ENCODE results near the gene BCAR1. TPM values are rescaled to one million over a fixed set of nuclear protein-coding genes. Genes with fewer than 3 reads are reported as not detected.
"Not testable (repeated sequence)": the region's sequence is repeated elsewhere in the genome, so short reads cannot be mapped to it uniquely, and the experiment has no call there.

Gene BCAR1
- total and polyA plus RNA-seq, 8 donors: 30.1 to 66.7 (median 48.9) TPM

DNA sequence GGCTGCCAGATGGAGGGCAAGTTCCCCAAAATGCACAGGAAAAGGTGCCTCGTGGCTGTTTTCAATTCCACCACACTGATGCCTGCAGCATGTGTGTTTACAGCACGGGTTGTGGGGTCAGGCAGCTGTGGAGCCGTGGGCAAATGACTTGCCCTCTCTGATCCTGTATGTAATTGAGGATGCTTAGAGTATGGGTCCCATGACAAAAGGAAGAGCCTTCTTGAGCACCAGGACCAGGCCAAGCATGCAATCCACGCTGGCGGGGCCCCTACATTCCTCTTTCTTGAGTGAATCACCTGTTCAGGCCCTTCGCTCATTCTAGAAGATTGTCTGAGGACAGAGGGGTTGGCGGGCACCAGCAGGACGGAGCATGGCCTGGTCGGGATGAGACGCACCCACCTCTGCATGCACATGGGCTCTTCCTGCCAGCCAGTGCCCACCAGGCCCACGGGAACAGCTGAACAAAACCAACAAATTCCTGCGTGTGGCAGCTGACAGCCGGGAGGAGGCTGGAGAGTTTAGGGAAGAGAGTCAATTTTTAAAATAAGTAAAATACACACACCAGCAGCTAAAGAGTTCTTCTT is 43.1 kb downstream of the BCAR1 start:
- 75 to 82% methylated on average over 13 of the region's 13 CpGs for WGBS, 2 donors
- Histone ChIP-seq H3K27ac (peak overlapping the region in 3 of 4 donors; percentile 8 to 98 (median 91)), H3K4me1 (peaks cover 5 to 15% (median 7%) of the 10 kb centered on the region in 3 donors), H3K9me3 (no peaks in the 10 kb centered on the region), H3K27me3 (no peaks in the 10 kb centered on the region), H3K36me3 (peaks cover 0 to 9% (median 0%) of the 10 kb centered on the region in 3 donors), H3K4me3 (no peak overlapping the region)
- ATAC-seq: no peak
- peak in 3 of 6 donors; percentile 12 to 43 (median 39) for DNase-seq
- intact Hi-C loops (cut with DNase I): no loop called here
- TF ChIP-seq CTCF (IDR thresholded peaks at IDR 0.05): no peak
- FAIRE-seq: no peak

- peak overlapping the region; percentile 85 to 98 (median 92) for H3K27ac ChIP-seq
- ATAC-seq: peak in 2 of 4 donors; percentile 1 to 4
- H3K4me1 ChIP-seq: peaks cover 5 to 15% (median 7%) of the 10 kb centered on the region in 3 donors
- FAIRE-seq: no peak
- H3K9me3 ChIP-seq: no peaks in the 10 kb centered on the region
- no peak for TF ChIP-seq CTCF (IDR thresholded peaks at IDR 0.05)
- H3K27me3 ChIP-seq: no peaks in the 10 kb centered on the region
- H3K4me3 ChIP-seq: no peak overlapping the region
- peak in 5 of 6 donors; percentile 49 to 81 (median 61) for DNase-seq
- 71 to 86% methylated on average over 11 of the region's 11 CpGs for WGBS, 2 donors
- intact Hi-C loops (cut with DNase I): loop anchor here in 2 of 3 donors (2.0 kb wide), 2 partner anchors 17 to 19 kb away; no protein-coding TSS in a partner anchor
- peaks cover 0 to 9% (median 0%) of the 10 kb centered on the region in 3 donors for H3K36me3 ChIP-seq
These were observed 43.6 kb downstream of the BCAR1 start for GRCh38 chr16:75207831-75208230.

DNA sequence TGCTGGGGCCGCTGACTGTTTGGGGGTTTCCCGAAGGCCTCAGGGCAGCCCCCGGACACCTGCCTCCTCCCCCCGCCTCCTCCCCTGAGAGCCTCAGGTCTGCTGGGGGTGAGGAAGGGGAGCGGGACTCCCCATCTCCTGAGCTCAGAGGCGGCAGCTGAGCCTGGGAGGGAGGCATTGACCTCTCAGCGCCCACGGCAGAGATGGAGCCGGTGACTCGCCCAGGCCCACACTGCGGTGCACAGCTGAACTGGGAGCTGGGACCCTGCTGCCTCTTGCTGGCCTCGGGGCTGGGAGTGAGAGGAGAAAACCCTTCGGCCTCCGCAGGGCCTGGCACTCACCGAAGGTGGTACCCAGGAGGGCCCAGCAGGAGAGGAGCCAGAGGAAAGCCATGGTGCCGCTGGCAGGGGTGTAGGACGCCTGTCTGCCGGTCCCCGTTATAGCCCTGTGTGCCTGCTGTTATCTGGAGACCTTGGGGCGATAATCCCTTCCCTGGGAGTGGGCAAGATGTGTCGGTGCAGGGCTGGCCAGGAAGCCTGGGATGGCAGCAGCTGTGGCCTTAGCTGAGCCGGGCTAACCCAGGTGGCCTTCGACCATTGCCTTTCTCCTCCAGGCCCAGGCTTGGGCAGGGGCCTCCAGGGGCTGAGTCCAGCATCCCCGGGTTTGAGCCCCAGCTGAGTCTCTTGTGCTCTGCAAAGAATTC is 44.5 kb downstream of the BCAR1 start, which contains the start of gene CTRB2:
Gene CTRB2 (minus strand): TSS at position 413 of the 703 bp plus-strand sequence. CDS start 20 bp downstream, at position 393.
- no peaks in the 10 kb centered on the region for H3K9me3 ChIP-seq
- no peak for TF ChIP-seq CTCF (IDR thresholded peaks at IDR 0.05)
- ATAC-seq: peak; percentile 52 to 77 (median 74)
- peak; percentile 82 to 96 (median 94) for DNase-seq
- peak within 1 kb of the TSS; percentile 85 to 98 (median 92) for H3K27ac ChIP-seq
- no peak for FAIRE-seq
- WGBS, 2 donors: 43% methylated on average over 21 to 24 of the region's 24 CpGs
- peak within 1 kb of the TSS; percentile 45 to 83 (median 61) for H3K4me3 ChIP-seq
- no peaks in the 10 kb centered on the region for H3K27me3 ChIP-seq
- intact Hi-C loops (cut with DNase I): loop anchor here in 2 of 3 donors (2.0 kb wide), 2 partner anchors 18 to 20 kb away; no protein-coding TSS in a partner anchor
- peaks cover 0 to 9% (median 0%) of the 10 kb centered on the region in 3 donors for H3K36me3 ChIP-seq
- peaks cover 5 to 10% (median 7%) of the 10 kb centered on the region in 3 donors for H3K4me1 ChIP-seq

DNA sequence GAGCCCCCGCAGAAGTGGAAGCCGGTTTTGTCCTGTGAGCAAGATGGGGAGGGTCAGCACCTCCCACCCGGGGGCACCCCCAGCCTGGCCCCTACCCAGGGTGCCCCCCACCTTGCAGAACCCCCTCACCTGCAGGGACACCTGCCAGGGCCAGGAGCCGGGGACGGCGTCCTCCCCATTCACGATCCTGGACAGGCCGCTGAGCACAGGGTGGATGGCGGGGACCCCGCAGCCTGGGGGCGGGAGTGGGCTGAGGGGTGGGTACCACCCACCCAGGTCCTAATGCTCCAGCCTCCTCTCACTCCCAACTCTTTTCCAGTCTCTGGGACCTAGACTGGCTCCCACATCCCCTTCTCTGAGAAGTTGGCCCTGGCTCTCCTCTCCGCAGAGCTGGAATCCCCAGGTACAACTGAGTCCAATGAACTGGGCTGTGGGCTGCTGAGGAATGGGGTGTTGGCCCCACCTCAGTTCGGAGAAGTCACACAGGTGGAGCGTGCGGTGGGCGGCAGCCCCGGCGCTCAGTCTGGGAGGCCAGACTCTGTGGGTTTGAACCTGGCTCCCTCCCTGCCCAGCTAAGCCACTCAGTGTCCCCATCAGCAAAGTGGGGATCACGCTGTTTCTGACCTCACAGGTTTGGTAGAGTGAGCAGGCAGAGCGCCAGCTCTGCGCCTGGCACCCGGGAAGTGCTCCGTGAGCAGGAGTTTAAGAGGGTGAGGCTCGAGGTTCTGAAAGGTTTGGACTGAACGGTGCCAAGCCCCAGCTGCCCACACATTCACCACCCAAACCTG is 45.3 kb downstream of the BCAR1 start:
- WGBS, 2 donors: 38 to 51% methylated on average over 17 to 20 of the region's 25 CpGs
- ATAC-seq: peak; percentile 3 to 12 (median 6)
- H3K27ac ChIP-seq: peak overlapping the region; percentile 85 to 98 (median 92)

GRCh38 chr16:75205438-75205837 is 46.0 kb downstream of the BCAR1 start:
- Histone ChIP-seq H3K4me1 (peaks cover 0 to 10% (median 7%) of the 10 kb centered on the region in 3 donors), H3K4me3 (peak overlapping the region in 1 of 4 donors; percentile 20)
- peak in 1 of 6 donors; percentile 64 for DNase-seq
- peak in 1 of 4 donors; percentile 2 for ATAC-seq
- intact Hi-C loops (cut with DNase I); FAIRE-seq; H3K27me3 ChIP-seq; H3K9me3 ChIP-seq; H3K27ac ChIP-seq; H3K36me3 ChIP-seq: not testable (repeated sequence)
- WGBS, 2 donors: 38% methylated on average over 10 of the region's 19 CpGs; no CpG with 5 or more reads in 1 of the 2 donors

More for the DNA sequence above, 45.3 kb downstream of the BCAR1 start:
- intact Hi-C loops (cut with DNase I): loop anchor here in 2 of 3 donors (2.0 kb wide), 2 partner anchors 19 to 21 kb away; no protein-coding TSS in a partner anchor
- peak in 5 of 6 donors; percentile 46 to 85 (median 72) for DNase-seq
- Histone ChIP-seq H3K4me1 (peaks cover 5 to 10% (median 7%) of the 10 kb centered on the region in 3 donors), H3K4me3 (peak overlapping the region; percentile 45 to 83 (median 61))
- not testable (repeated sequence) for FAIRE-seq, H3K36me3 ChIP-seq, H3K27me3 ChIP-seq, H3K9me3 ChIP-seq

GRCh38 chr16:75204905-75205304 is 46.5 kb downstream of the BCAR1 start:
- WGBS, 2 donors: no CpG with 5 or more reads among the region's 20 CpGs
- intact Hi-C loops (cut with DNase I); FAIRE-seq: not testable (repeated sequence)

More at GRCh38 chr16:75204905-75205304, 46.5 kb downstream of the BCAR1 start:
- H3K27ac ChIP-seq, H3K27me3 ChIP-seq, DNase-seq, H3K36me3 ChIP-seq, H3K4me3 ChIP-seq, H3K9me3 ChIP-seq: not testable (repeated sequence)
- ATAC-seq: peak in 2 of 4 donors; percentile 1 to 2
- peaks cover 0 to 10% (median 7%) of the 10 kb centered on the region in 3 donors for H3K4me1 ChIP-seq

Measured in pancreas (tissue), 10 donors.